ENCODE data around the gene EFEMP1.
"Not testable (repeated sequence)": the region's sequence is repeated elsewhere in the genome, so short reads cannot be mapped to it uniquely, and the experiment has no call there.

EFEMP1 gene

GRCh38 chr2:55827855-55828254 lies 95.7 kb downstream of the EFEMP1 start:
- TF ChIP-seq CTCF (IDR thresholded peaks at IDR 0.05; ENCODE audit: control insufficient read depth, extremely low read depth, insufficient read depth) = no peak
- no peak overlapping the region for H3K4me3 ChIP-seq (ENCODE audit: low read depth, low read length)
- no peak for DNase-seq (ENCODE audit: low read depth)

DNA sequence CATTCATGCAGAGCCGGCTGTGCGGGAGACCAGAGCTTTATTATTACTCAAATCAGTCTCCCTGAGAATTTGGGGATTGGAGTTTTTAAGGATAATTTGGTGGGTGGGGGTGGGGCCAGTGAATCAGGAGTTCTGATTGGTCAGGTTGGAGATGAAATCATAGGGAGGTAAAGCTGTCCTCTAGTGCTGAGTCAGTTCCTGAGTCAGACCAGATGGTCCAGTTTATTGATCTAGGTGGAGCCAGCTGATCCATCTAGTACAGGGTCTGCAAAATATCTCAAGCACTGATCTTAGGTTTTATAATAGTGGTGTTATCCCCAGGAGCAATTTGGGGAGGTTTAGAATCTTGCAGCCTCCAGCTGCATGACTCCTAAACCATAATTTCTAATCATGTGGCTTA lies 96.2 kb downstream of the EFEMP1 start:
- not testable (repeated sequence) for DNase-seq (ENCODE audit: low read depth); H3K4me3 ChIP-seq (ENCODE audit: low read depth, low read length)

GRCh38 chr2:55826246-55826645 lies 97.3 kb downstream of the EFEMP1 start:
- no peak for DNase-seq (ENCODE audit: low read depth)
- H3K4me3 ChIP-seq (ENCODE audit: low read depth, low read length) = no peak overlapping the region
- TF ChIP-seq CTCF (IDR thresholded peaks at IDR 0.05; ENCODE audit: control insufficient read depth, extremely low read depth, insufficient read depth) = no peak

DNA sequence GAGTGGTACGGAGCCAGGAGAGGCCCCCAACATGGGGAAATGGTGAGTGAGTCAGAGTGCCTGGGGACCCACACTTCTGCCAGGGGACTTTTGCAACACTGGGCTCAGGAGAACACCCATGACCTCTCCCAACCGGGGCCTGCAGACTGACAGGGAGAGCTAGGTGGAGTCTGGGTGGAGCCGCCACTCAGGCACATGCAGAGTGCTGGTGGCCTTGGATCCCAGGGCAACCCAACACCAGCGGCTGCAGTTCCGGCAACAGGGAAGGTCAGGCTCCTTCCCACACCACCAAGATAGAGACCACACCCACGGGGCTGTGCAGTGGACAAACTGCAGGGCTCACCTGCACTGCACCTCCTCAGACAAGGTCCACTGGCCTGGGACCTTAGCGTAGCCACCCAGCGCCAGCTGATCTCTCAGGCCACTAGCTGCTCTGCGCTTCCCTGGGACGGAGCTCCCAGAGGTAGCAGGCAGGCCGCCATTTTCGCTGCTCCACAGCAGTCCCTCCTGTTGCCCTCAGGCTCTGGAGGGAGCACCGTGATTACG lies 99.0 kb downstream of the EFEMP1 start:
- H3K4me3 ChIP-seq (ENCODE audit: low read depth, low read length) = no peak overlapping the region
- TF ChIP-seq CTCF (IDR thresholded peaks at IDR 0.05; ENCODE audit: control insufficient read depth, extremely low read depth, insufficient read depth) = no peak
- no peak for DNase-seq (ENCODE audit: low read depth)
